GM21526 (cell line): Measurements from ENCODE around the gene SHISA2.

Experiments used
- ATAC-seq: cut with Tn5 transposase; IDR thresholded peaks from one replicate; pipeline ENCODE4 v1.9.1; 2021; ENCODE audit warnings: moderate library complexity; ENCODE audit not compliant: unreplicated experiment, low FRiP score

SHISA2 gene

DNA sequence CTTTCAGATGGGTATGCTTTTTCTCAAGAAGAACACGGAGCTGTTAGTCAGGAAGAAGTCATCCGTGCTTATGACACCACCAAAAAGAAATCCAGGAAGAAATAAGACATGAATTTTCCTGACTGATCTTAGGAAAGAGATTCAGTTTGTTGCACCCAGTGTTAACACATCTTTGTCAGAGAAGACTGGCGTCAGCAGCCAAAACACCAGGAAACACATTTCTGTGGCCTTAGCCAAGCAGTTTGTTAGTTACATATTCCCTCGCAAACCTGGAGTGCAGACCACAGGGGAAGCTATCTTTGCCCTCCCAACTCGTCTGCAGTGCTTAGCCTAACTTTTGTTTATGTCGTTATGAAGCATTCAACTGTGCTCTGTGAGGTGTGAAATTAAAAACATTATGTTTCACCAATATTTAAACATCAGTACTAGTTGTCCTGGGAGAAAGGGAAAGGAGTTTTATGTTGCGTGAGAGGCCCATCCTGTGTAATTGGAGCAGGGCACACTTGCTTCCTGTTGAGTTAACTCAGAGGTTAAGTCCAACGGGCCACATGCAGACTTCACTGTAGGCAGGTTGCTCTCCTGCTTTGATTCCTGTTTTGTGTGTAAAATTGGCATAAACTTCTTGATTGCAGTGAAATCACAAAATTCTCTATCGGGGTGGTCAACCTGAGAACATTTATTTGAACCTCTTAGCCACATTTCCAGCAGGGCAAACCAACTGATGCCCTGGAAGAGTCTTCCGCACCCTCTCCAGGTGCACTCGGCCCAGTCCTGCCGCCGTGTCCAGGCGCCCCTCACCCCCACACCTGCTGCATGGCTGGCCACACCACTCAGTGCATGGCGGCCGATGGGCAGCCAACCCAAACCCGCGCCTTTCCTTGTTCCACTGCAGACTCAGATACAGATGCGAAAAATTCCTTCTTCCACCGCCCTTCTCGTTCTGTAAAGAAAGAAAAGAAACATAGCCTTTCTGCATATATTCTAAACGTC is 31.6 kb downstream of the SHISA2 start:
- no peak for ATAC-seq

DNA sequence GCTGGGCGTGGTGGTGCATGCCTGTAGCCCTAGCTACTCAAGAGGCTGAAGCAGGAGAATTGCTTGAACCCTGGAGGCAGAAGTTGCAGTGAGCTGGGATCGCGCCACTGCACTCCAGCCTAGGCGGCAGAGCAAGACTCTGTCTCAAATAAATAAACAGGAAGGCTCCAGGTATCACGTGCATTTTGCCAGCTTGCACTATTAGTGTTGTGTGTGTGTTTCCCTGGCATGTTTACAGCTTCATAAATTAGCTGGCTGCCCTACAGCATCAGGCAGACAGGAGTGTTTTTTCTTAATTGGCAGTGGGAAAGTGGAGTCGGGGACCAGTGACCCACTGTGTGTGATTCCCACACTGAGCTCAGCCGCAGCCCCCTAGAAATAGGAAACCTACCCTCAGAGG is 32.6 kb downstream of the SHISA2 start:
- no peak for ATAC-seq

DNA sequence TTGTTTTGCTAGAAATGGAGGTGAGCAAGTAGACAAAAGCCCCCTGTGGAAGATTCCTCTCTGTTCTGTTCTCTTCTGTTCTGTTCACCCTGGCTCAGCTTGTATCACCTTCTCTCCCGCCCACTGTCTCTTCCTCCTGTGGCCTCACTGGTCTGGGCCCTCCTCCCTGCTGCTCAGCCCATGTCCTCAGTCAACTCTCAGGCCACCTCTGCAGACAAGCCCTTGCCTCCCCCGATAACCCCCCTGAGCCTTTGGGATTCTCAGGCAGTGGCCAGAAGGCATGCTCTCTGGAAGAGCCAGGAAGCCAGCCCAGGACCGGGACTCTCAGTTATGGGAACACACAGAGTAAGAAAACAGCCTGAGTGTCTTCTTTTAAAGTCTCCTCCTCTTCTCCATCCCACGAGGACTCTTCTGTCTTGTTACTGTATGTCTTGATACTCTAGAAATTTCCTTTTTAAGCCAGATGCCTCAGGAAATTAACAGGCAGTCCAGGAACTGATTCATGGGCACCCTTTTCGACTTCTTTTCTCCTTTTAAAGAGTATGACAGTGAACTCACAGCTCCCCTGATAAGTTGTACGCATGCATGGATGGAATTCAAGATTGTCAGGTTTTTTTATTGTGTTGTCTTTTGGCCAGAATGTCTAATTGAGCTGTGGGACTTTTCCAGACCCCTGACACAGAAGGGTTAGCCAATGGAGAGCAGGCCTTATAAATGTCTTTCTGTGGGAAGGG is 33.7 kb downstream of the SHISA2 start:
- ATAC-seq: no peak

DNA sequence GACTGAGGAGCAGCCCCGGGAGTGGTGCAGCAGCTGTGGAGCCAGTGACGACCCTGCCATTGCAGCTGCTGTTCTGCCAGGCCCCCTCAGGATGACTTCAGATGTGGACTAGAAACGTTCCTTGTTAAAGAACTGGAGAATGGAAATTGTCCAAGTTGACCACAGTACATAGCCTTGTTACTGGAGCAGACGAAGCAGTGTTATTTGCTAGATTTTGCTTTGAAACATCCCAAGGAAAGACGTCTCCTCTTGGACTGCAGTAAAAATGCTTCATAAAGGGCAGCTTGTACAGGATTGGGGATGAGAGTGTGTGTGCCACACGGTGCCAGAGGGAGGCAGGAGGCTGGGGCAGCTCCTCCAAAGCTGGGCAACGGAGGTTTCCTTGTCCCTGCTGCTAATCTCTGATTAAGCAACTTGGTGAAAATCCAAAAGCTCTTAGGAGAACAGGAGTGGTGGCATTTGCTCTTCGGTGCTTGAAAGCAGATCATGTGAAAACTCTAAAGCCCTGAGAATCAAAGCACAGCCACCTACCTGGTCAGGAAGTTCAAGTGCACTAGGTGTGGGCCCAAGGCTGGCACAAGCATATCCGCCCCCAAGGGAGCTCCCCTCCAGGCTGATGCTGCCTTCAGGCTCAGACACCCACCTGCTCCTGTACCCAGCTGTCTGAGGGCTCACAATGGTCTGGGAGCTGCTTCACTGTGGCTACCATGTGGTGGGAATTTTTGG is 34.5 kb downstream of the SHISA2 start:
- no peak for ATAC-seq

DNA sequence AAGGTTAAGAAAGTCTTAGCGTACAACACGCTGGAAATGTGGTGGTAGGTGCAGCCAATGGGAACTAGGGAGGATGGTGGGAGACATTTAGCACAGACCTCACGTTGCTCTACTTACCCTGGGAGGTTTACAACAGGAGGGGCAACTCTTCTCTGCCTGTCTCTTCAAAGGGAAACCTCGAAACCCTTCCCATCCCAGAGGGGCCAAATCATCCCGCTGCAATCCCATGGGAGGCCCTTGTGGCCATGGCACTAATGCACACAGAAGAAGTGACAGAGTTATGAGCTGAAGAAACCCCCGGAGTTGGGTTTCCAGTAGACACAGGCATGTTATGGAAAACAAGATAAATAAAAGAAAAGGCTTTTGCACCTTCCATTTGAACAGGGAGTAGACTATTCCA is 35.6 kb downstream of the SHISA2 start:
- no peak for ATAC-seq

DNA sequence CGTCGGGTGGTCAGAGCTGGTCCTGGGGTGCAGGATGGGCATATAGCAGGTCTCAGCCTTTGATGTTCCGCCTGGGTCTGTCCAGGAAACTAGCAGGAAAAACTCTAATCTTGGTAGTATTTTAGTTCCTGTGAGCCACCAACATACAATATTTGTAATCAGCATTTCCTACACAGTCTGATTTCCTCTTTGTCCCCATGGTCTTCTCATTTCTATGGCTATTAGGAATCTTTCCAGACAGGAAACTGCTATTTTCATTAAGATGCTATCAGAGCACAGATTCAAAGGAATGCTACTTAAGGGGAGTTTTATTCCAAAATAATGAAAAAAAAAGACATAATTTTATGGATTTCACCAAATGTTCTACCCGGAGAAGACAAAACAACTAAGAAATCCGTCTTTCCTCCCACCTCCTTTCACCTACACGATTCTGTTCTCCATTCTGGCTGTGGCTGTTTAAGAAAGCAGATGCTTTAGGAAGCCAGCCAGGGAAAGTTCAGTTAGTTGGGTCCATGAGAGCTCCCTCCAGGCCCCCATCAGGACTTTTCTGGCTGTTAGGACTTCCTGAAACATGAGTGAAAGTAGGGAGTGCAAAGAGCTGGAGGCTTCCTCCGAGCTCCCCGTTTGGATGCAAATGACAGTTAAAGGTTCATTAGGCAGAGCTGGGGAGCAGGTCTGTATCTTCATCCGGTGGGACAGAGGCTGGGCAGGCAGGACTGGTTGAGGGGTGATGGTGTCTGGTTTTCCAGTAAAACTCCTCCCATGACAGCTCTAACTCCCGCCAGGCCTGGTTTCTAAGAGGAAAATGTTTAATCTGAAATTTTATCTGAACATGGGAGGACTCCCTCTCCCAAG is 36.3 kb downstream of the SHISA2 start:
- ATAC-seq: no peak

DNA sequence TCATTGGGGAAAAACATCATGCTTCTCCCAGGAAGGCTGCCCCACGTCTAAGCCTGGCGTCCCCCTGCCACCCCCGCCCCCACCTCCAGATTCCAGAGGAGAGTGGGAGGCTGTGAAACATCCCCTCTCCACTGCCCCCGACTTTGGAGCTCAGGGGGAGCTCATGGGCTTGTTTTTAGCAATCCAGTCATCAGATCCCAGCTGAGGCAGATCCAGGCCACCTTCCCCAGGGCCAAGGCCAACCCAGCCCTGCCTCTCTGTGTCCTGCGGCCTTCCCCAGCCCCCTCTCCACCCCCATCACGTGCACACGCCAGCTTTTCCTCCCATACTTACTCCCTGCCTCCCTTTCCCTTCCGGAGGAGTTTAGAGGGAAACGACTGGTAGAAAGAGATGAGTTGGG is 38.8 kb downstream of the SHISA2 start:
- ATAC-seq: no peak

DNA sequence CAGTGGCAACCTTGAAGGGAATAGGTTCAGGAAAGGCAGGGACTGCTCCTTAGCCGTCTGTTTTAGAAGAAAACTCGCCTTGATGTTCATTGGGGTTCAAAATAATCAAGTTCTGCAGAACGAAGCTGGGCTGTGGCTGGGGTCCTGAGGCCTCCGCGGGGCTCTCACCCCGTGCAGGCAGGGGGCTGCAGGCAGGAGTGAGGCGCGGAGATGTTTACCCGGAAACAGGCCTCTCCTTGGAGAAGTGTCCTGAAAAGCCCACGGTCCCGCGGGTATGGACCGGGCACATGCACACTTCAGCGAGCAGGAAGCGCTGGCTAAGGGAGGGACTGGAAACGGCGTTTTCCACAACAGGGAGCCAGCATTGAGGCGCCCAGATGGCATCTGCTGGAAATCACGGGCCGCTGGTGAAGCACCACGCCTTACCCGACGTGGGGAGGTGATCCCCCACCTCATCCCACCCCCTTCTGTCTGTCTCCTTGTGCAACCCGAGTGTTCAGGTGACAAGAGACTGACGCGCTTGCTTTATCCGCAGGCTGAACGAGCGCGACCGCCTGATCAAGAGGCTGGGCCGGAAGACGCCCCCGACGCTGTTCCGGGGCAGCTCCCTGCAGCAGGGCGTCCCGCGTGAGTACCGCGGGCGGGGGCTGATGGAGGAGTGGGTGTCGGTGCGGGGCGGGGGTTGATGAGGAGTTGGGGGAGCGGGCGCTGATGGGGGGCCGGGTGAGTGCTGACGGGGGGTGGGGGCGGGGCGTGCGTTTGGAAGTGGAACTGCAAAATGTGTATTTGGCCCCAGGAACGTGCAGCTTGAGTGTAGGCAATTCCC is 39.6 kb downstream of the SHISA2 start:
- no peak for ATAC-seq

DNA sequence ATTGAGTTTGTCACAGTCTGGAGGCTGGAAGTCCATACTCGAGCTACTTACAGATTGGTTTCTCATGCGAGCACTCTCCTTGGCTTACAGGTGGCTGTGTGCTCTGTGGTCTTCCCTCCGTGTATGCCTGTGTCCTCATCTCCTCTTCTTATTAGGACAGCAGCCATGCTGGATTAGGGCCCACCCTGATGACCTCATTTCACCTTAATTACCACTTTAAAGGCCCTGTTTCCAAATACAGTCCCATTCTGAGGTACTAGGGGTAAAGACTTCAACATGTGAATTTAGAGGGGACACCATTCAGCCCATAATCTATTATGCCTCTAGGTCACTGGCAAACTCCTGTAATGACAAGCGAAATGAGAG is 40.6 kb downstream of the SHISA2 start:
- no peak for ATAC-seq

DNA sequence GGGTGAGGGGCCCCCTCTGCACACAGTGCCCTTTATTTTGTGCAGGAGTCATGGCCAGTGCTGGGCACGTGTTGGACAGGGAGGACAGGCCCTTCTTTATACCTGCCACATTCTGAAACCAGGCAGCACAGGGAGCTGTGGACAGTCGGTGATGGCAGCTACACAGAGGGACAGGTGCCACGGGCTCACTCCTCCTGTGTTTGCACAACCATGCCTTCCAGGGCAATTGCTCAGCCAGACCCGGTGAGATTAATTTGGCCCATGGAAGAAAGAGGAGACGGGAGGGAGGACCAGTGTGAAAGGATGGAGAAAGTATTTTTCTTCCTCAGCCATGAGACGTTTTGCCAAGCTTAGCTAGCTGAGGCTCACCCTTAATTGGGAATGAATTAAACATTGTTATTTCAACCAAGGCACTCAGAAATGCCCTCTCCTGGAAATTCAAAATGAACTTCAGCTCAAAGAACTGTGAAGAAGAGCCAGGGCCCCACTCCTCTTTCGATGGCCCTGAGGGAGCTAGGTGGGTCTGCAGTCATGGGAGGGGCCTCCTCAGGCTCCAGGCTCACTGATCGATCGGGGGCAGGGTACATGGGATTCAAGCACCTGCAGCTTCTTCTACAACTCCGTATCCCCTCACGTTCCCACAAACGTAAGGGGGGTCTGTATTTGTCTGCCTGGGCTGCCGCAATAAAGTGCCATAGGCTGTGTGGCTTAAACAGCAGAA is 41.2 kb downstream of the SHISA2 start:
- ATAC-seq: no peak

DNA sequence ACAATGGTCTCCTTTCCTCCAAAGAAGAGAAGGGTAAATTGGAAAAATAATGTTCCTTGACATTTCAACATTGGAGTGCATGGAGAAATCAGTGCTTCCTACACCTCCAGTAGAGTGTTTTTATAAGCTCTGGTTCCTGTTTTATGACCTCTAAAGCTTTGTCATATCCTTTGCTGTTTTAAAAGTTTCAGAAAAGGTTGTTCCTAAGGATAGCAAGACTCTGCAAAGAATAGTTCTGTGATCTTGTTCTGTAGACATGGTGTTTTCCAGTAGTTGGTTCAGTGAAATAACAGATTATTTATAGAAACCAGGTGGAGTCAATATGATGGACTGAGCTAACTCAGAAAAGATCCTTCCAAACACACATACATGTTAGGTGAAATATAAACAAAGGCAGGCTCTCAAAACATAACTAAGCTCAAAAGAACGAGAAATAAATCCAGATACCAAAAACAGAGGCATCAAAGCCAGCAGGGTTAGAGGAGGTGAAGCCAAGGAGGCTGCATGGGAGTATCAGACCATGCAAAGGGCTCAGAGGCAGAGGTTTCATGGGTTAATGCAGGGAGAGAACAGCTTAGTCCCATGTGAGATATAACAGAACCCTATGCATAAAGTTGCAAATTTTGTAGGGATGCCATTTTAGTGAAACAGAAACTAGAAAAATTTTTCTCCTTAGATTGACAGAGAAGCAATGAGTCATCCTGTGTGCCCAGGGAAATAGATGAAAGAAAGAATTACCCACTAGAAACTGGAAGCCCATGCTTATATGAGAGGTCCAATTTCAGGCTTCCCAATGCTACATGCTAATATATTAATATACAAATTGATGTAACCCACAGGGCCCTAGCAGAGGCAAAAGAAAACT is 44.3 kb downstream of the SHISA2 start:
- no peak for ATAC-seq
